HG03135 (cell line): Measurements from ENCODE around the gene CYB5B.

Experiments
- ATAC-seq: cut with Tn5 transposase; IDR thresholded peaks from one replicate; pipeline ENCODE4 v1.9.1; 2021; ENCODE audit warnings: mild to moderate bottlenecking, moderate library complexity; ENCODE audit not compliant: unreplicated experiment

CYB5B gene

DNA sequence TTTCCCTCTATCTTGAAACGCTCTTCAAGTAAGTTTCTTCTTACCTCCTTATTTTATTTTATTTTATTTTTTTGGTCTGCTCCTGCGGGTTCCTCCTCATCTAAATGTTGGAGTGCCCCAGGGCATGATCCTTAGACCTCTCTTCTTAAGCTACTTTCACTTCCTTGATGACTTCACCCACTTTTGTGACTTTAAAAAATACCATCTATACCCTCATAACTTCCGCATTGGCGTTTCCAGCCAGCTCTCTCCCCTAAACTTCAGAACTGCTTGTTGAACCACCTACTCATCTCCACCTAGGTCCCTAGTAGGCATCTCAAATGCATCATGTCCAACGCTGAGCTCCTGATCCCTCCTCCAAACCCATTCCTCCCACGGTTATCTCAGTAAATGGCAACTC lies 89.9 kb downstream of the CYB5B start:
- ATAC-seq, result no peak
